ENCODE results near the gene TWIST1.

DNA sequence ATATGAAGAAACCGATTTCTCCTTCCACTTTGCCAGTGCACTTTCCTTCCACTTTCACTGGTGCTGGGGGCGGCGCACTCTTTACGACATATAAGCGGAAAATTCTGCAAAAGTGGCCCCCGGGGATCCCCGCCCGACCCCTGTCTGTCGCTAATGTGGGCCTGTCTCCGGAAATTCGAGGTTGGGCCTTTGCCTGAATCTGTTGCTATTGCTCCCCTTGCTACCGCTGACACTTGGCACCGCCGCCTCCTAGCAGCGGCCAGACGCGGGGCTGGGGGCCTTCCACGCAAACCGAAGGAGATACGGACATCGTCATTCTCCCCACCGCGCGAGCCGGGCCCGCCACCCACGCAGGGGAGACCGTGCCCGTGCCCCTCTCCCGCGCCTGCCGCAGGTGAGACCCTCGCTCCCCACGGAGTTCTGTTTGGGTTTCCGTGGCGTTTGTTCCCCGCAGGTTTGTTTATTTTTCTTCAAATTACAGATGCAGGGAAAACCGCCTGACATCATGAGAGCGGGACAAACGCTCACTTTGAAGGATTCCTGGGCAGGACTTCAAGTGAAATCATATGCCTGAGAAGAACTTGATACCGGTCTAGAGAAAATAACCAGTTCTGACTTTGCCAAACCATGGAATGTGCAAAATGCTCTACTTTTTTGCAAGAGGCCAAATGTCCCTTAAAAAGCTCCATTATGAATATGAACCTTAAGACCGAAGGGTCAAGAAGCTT lies 5.0 kb downstream of the TWIST1 start:
- no peak for TF ChIP-seq EZH2phosphoT487 (IDR thresholded peaks at IDR 0.05; ENCODE audit: low read depth)
- TF ChIP-seq, protein P1, sequence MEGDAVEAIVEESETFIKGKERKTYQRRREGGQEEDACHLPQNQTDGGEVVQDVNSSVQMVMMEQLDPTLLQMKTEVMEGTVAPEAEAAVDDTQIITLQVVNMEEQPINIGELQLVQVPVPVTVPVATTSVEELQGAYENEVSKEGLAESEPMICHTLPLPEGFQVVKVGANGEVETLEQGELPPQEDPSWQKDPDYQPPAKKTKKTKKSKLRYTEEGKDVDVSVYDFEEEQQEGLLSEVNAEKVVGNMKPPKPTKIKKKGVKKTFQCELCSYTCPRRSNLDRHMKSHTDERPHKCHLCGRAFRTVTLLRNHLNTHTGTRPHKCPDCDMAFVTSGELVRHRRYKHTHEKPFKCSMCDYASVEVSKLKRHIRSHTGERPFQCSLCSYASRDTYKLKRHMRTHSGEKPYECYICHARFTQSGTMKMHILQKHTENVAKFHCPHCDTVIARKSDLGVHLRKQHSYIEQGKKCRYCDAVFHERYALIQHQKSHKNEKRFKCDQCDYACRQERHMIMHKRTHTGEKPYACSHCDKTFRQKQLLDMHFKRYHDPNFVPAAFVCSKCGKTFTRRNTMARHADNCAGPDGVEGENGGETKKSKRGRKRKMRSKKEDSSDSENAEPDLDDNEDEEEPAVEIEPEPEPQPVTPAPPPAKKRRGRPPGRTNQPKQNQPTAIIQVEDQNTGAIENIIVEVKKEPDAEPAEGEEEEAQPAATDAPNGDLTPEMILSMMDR (IDR thresholded peaks at IDR 0.05; ENCODE audit: low read depth, low read length) = no peak
